Measurements from ENCODE around the gene UBE2E3.
A peak's percentile ranks its signal among the peaks of the same experiment; 100 is the strongest.

The UBE2E3 gene

GRCh38 chr2:180962727-180963314 lies 17.6 kb upstream of the UBE2E3 start:
- Mint-ChIP-seq H3K9me3 (no peaks in the 10 kb centered on the region), H3K27me3 (peaks cover 2% of the 10 kb centered on the region), H3K4me3 (no peak overlapping the region)

DNA sequence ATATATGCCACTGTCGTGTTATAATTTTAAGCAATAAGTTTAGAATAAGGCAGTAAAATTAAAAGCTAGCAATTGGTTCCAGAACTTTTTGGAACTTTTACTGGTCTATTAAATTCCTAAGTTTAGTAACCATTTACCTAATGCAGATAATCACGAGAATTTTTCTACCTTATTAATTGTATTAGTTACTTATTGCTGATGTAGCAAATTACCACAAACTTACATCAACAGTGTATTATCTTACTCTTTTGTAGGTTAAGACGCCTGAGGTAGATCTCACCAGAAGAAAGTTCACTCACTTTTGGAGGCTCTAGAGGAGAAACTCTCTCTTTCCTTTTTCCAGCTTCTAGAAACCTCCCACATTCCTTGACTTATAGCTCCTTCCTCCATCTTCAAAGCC lies 14.0 kb upstream of the UBE2E3 start:
- Mint-ChIP-seq H3K27me3 (peaks cover 3% of the 10 kb centered on the region), H3K9me3 (no peaks in the 10 kb centered on the region), H3K4me1 (no peaks in the 10 kb centered on the region), H3K27ac (no peak overlapping the region), H3K4me3 (no peak overlapping the region), H3K36me3 (no peaks in the 10 kb centered on the region)

More at GRCh38 chr2:180962727-180963314, 17.6 kb upstream of the UBE2E3 start:
- H3K36me3 Mint-ChIP-seq, result no peaks in the 10 kb centered on the region
- no peak overlapping the region for H3K27ac Mint-ChIP-seq
- no peaks in the 10 kb centered on the region for H3K4me1 Mint-ChIP-seq

- no peak overlapping the region for H3K4me3 Mint-ChIP-seq
- no peaks in the 10 kb centered on the region for H3K9me3 Mint-ChIP-seq
- H3K36me3 Mint-ChIP-seq, result no peaks in the 10 kb centered on the region
- no peak overlapping the region for H3K27ac Mint-ChIP-seq
- H3K27me3 Mint-ChIP-seq, result peaks cover 3% of the 10 kb centered on the region
- H3K4me1 Mint-ChIP-seq, result no peaks in the 10 kb centered on the region
Observed at GRCh38 chr2:180969124-180969523, 11.3 kb upstream of the UBE2E3 start.

GRCh38 chr2:180970016-180970415 lies 10.4 kb upstream of the UBE2E3 start:
- Mint-ChIP-seq H3K27me3 (peaks cover 3% of the 10 kb centered on the region), H3K4me3 (no peak overlapping the region), H3K27ac (no peak overlapping the region), H3K4me1 (no peaks in the 10 kb centered on the region), H3K9me3 (no peaks in the 10 kb centered on the region), H3K36me3 (no peaks in the 10 kb centered on the region)

- H3K4me3 Mint-ChIP-seq, result no peak overlapping the region
- H3K4me1 Mint-ChIP-seq, result no peaks in the 10 kb centered on the region
- no peaks in the 10 kb centered on the region for H3K36me3 Mint-ChIP-seq
- peaks cover 3% of the 10 kb centered on the region for H3K27me3 Mint-ChIP-seq
- H3K9me3 Mint-ChIP-seq, result no peaks in the 10 kb centered on the region
- H3K27ac Mint-ChIP-seq, result no peak overlapping the region
Observed at GRCh38 chr2:180971811-180972210, 8.6 kb upstream of the UBE2E3 start.

- peaks cover 3% of the 10 kb centered on the region for H3K27me3 Mint-ChIP-seq
- H3K4me1 Mint-ChIP-seq, result peaks cover 16% of the 10 kb centered on the region
- H3K27ac Mint-ChIP-seq, result no peak overlapping the region
- H3K36me3 Mint-ChIP-seq, result no peaks in the 10 kb centered on the region
- no peak overlapping the region for H3K4me3 Mint-ChIP-seq
- no peaks in the 10 kb centered on the region for H3K9me3 Mint-ChIP-seq
Observed at GRCh38 chr2:180975585-180975984, 4.8 kb upstream of the UBE2E3 start.

- Mint-ChIP-seq H3K27me3 (no peaks in the 10 kb centered on the region), H3K9me3 (no peaks in the 10 kb centered on the region), H3K4me1 (peaks cover 46% of the 10 kb centered on the region), H3K4me3 (peak overlapping the region; percentile 76), H3K27ac (peak overlapping the region; percentile 88), H3K36me3 (peaks cover 7% of the 10 kb centered on the region)
Observed at GRCh38 chr2:180978903-180979748, 1.3 kb upstream of the UBE2E3 start.

DNA sequence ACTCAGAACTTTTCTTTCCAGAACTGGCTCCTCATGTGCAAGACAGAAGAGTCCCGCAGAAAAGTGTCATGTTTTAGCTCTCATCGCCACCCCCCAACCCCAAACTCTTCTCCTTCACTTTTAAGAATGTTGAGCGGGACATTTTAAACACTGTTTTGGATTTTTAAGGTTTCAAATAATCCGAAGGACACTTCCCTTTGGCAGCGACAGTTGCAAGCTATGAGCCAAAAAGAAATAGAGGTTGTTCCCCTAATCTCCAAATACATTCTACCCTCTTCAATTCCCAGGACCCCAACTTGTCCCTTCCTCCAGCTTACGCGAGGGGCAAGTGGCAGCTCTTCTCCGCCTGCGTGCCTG lies 678 bp upstream of the UBE2E3 start:
- Mint-ChIP-seq H3K27ac (peak overlapping the region; percentile 88), H3K4me1 (peaks cover 52% of the 10 kb centered on the region), H3K9me3 (no peaks in the 10 kb centered on the region), H3K36me3 (peaks cover 7% of the 10 kb centered on the region), H3K4me3 (peak overlapping the region; percentile 76), H3K27me3 (no peaks in the 10 kb centered on the region)

- Mint-ChIP-seq H3K4me3 (peak overlapping the region; percentile 98), H3K36me3 (peaks cover 9% of the 10 kb centered on the region), H3K27me3 (no peaks in the 10 kb centered on the region), H3K9me3 (no peaks in the 10 kb centered on the region), H3K4me1 (peaks cover 64% of the 10 kb centered on the region), H3K27ac (peak overlapping the region; percentile 98)
Observed at GRCh38 chr2:180980943-180981911, 822 bp downstream of the UBE2E3 start.

- H3K36me3 Mint-ChIP-seq, result peaks cover 9% of the 10 kb centered on the region
- peak overlapping the region; percentile 49 for H3K4me3 Mint-ChIP-seq
- H3K27ac Mint-ChIP-seq, result no peak overlapping the region
- no peaks in the 10 kb centered on the region for H3K27me3 Mint-ChIP-seq
- H3K4me1 Mint-ChIP-seq, result peaks cover 70% of the 10 kb centered on the region
- no peaks in the 10 kb centered on the region for H3K9me3 Mint-ChIP-seq
Observed at GRCh38 chr2:180983468-180984242, 3.2 kb downstream of the UBE2E3 start.

DNA sequence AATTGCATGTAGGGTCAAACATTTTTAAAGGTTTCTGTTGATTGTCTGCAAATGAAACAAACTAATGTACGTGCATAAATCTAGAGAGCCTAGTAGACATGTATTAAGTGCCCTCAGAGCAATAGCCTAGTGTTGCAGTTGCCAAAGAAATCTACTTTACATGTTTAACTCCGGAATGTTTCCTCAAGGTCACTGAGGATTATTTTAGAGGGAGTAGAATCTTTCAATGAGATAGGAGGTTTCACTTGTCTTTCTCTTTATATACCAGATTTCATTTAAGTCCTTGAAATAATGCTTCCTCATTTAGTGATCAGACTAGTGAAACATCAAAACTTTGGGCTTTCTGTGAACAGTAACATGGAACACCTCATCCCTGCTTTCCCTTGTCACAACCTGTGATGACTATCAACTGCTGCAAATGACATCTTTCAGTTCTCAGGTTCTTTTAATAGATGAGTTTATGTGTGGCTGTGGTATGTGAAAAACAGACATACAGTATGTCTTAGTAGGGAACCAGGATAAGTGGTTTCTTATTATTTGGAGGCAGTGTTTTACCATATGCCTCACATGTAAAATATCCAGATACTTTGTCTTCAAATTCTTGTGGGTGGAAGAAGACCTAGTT lies 5.5 kb downstream of the UBE2E3 start:
- Mint-ChIP-seq H3K9me3 (no peaks in the 10 kb centered on the region), H3K4me1 (peaks cover 63% of the 10 kb centered on the region), H3K36me3 (peaks cover 16% of the 10 kb centered on the region), H3K27me3 (no peaks in the 10 kb centered on the region), H3K27ac (no peak overlapping the region), H3K4me3 (no peak overlapping the region)

- no peak overlapping the region for H3K4me3 Mint-ChIP-seq
- no peaks in the 10 kb centered on the region for H3K9me3 Mint-ChIP-seq
- H3K36me3 Mint-ChIP-seq, result peaks cover 18% of the 10 kb centered on the region
- H3K4me1 Mint-ChIP-seq, result peaks cover 53% of the 10 kb centered on the region
- H3K27ac Mint-ChIP-seq, result no peak overlapping the region
- H3K27me3 Mint-ChIP-seq, result no peaks in the 10 kb centered on the region
Observed at GRCh38 chr2:180987146-180987545, 6.7 kb downstream of the UBE2E3 start.

- H3K27ac Mint-ChIP-seq, result no peak overlapping the region
Observed at GRCh38 chr2:180990337-180990736, 9.9 kb downstream of the UBE2E3 start.

GRCh38 chr2:180990794-180991193 lies 10.4 kb downstream of the UBE2E3 start:
- H3K27me3 Mint-ChIP-seq, result no peaks in the 10 kb centered on the region
- H3K4me1 Mint-ChIP-seq, result peaks cover 26% of the 10 kb centered on the region
- no peaks in the 10 kb centered on the region for H3K9me3 Mint-ChIP-seq
- H3K27ac Mint-ChIP-seq, result no peak overlapping the region
- H3K4me3 Mint-ChIP-seq, result no peak overlapping the region
- peaks cover 13% of the 10 kb centered on the region for H3K36me3 Mint-ChIP-seq

More at GRCh38 chr2:180990337-180990736, 9.9 kb downstream of the UBE2E3 start:
- Mint-ChIP-seq H3K4me3 (no peak overlapping the region), H3K9me3 (no peaks in the 10 kb centered on the region), H3K36me3 (peaks cover 11% of the 10 kb centered on the region), H3K27me3 (no peaks in the 10 kb centered on the region), H3K4me1 (peaks cover 25% of the 10 kb centered on the region)
